B cell (primary cell): ENCODE measurements around the gene ATP5F1A.

ENCODE experiments used
- CTCF ChIP-seq: fragments of 200-600 bp; IDR thresholded peaks from one replicate; pipeline ENCODE4 v1.8.0; 2022; ENCODE audit warnings: antibody characterized with exemption, mild to moderate bottlenecking
- EZH2 ChIP-seq: IDR thresholded peaks from 2 replicates; pipeline ENCODE4 v1.6.1; 2012; ENCODE audit warnings: borderline replicate concordance, low read depth, mild to moderate bottlenecking, moderate library complexity, low read length; ENCODE audit not compliant: insufficient read depth, poor library complexity, severe bottlenecking

DNA sequence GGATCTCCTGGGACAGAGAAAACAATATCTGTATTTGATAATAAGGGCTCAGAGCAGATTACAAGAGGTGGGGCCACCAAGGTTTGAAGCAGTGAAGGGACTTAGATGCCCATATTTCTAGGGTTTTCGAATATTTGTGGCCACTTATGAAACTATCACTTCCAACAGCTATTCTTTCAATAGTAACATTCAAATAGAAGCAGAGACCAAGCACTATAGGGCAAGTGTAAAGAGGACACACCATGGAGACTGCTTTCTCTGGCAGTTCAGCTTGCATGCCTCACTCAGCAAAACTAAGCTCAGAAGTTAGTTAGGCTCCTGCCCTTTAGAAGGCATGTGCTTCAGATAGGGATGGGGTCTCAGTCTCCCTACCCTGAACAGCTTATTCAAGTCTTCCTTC is 36.3 kb downstream of the ATP5F1A start:
- TF ChIP-seq EZH2 = no peak
- no peak for TF ChIP-seq CTCF
